ENCODE results near the gene NHS. TPM values are rescaled to one million over a fixed set of nuclear protein-coding genes. Genes with fewer than 3 reads are reported as not detected.

The NHS gene
- total and polyA plus RNA-seq, 3 donors from 2014 or later, result 4.8 to 25.7 (median 21.8) TPM

- H3K9me3 ChIP-seq, result no peaks in the 10 kb centered on the region
- no peak overlapping the region for H3K27ac ChIP-seq
- no peak overlapping the region for H3K4me3 ChIP-seq
- H3K27me3 ChIP-seq, result no peaks in the 10 kb centered on the region
- DNase-seq, result no peak
- no peaks in the 10 kb centered on the region for H3K4me1 ChIP-seq
- TF ChIP-seq POLR2A (IDR thresholded peaks at IDR 0.05) (no peak), CTCF (IDR thresholded peaks at IDR 0.05) (no peak)
- no peaks in the 10 kb centered on the region for H3K36me3 ChIP-seq (ENCODE audit: low read depth, missing control alignments)
- intact Hi-C loops (cut with DNase I; ENCODE audit: low total_unique reads), result no loop called here
- 90 to 100% methylated on average over 4 of the region's 4 CpGs for WGBS, 2 donors
These were observed 331.7 kb downstream of the NHS start for GRCh38 chrX:17706676-17707075.

- H3K36me3 ChIP-seq (ENCODE audit: low read depth, missing control alignments), result no peaks in the 10 kb centered on the region
- H3K27ac ChIP-seq, result no peak overlapping the region
- no peaks in the 10 kb centered on the region for H3K9me3 ChIP-seq
- no peak for DNase-seq
- no peaks in the 10 kb centered on the region for H3K27me3 ChIP-seq
- intact Hi-C loops (cut with DNase I; ENCODE audit: low total_unique reads), result no loop called here
- no peak for TF ChIP-seq POLR2A (IDR thresholded peaks at IDR 0.05)
- 90 to 95% methylated on average over 3 of the region's 3 CpGs for WGBS, 2 donors
- no peaks in the 10 kb centered on the region for H3K4me1 ChIP-seq
- no peak overlapping the region for H3K4me3 ChIP-seq
These were observed 332.7 kb downstream of the NHS start for GRCh38 chrX:17707731-17708130.

- Histone ChIP-seq H3K4me3 (no peak overlapping the region), H3K9me3 (no peaks in the 10 kb centered on the region), H3K4me1 (no peaks in the 10 kb centered on the region), H3K36me3 (ENCODE audit: low read depth, missing control alignments) (no peaks in the 10 kb centered on the region), H3K27me3 (no peaks in the 10 kb centered on the region), H3K27ac (no peak overlapping the region)
- intact Hi-C loops (cut with DNase I; ENCODE audit: low total_unique reads), result no loop called here
- TF ChIP-seq CTCF (IDR thresholded peaks at IDR 0.05), result no peak
- WGBS, 2 donors, result 20 to 55% methylated on average over 1 of the region's 1 CpG
- no peak for DNase-seq
These were observed 335.9 kb downstream of the NHS start for GRCh38 chrX:17710871-17711301.

GRCh38 chrX:17713288-17713687 lies 338.3 kb downstream of the NHS start:
- WGBS, 2 donors, result 91 to 93% methylated on average over 2 of the region's 2 CpGs
- no peak for TF ChIP-seq CTCF (IDR thresholded peaks at IDR 0.05)
- no peak for TF ChIP-seq POLR2A (IDR thresholded peaks at IDR 0.05)
- H3K4me3 ChIP-seq, result no peak overlapping the region
- H3K9me3 ChIP-seq, result no peaks in the 10 kb centered on the region
- H3K27me3 ChIP-seq, result no peaks in the 10 kb centered on the region
- intact Hi-C loops (cut with DNase I; ENCODE audit: low total_unique reads), result no loop called here
- H3K36me3 ChIP-seq (ENCODE audit: low read depth, missing control alignments), result no peaks in the 10 kb centered on the region
- H3K27ac ChIP-seq, result no peak overlapping the region
- H3K4me1 ChIP-seq, result no peaks in the 10 kb centered on the region
- DNase-seq, result no peak

GRCh38 chrX:17718649-17719165 lies 343.7 kb downstream of the NHS start:
- no peak for DNase-seq
- H3K36me3 ChIP-seq (ENCODE audit: low read depth, missing control alignments), result no peaks in the 10 kb centered on the region
- H3K4me1 ChIP-seq, result no peaks in the 10 kb centered on the region
- H3K9me3 ChIP-seq, result no peaks in the 10 kb centered on the region
- TF ChIP-seq POLR2A (IDR thresholded peaks at IDR 0.05), result no peak
- H3K27ac ChIP-seq, result no peak overlapping the region
- intact Hi-C loops (cut with DNase I; ENCODE audit: low total_unique reads), result no loop called here
- no peaks in the 10 kb centered on the region for H3K27me3 ChIP-seq
- no peak overlapping the region for H3K4me3 ChIP-seq

- Histone ChIP-seq H3K9me3 (no peaks in the 10 kb centered on the region), H3K27me3 (no peaks in the 10 kb centered on the region), H3K4me1 (no peaks in the 10 kb centered on the region), H3K27ac (no peak overlapping the region), H3K36me3 (ENCODE audit: low read depth, missing control alignments) (no peaks in the 10 kb centered on the region), H3K4me3 (no peak overlapping the region)
- WGBS, 2 donors, result 82 to 84% methylated on average over 6 of the region's 6 CpGs
- TF ChIP-seq POLR2A (IDR thresholded peaks at IDR 0.05) (no peak), CTCF (IDR thresholded peaks at IDR 0.05) (no peak)
- intact Hi-C loops (cut with DNase I; ENCODE audit: low total_unique reads), result no loop called here
- DNase-seq, result no peak
These were observed 344.7 kb downstream of the NHS start for GRCh38 chrX:17719711-17720110.
